OCI-LY1 (cell line): ENCODE measurements around the gene RASGEF1B.

ENCODE experiments used
- CTCF ChIP-seq: fragments of 200-600 bp; sonication (generic), shearing (Covaris generic); IDR thresholded peaks from 2 replicates; pipeline ENCODE4 v1.5.1; 2017; ENCODE audit warnings: mild to moderate bottlenecking, antibody characterized with exemption, low read length, moderate library complexity, mixed read lengths
- EZH2 ChIP-seq: fragments of 200-600 bp; sonication (generic), shearing (Covaris generic); IDR thresholded peaks from 2 replicates; pipeline ENCODE4 v1.8.0; 2017; ENCODE audit warnings: borderline replicate concordance, mixed run types, mild to moderate bottlenecking, antibody characterized with exemption, low read length, moderate library complexity, mixed read lengths

- TF ChIP-seq CTCF, result no peak
- TF ChIP-seq EZH2, result no peak
Observed at GRCh38 chr4:81512001-81512756, 40.5 kb upstream of the RASGEF1B start.
